WTC11 (cell line): ENCODE measurements around the gene TREH. TPM values are rescaled to one million over a fixed set of nuclear protein-coding genes. Genes with fewer than 3 reads are reported as not detected.

Experiments used
- ATAC-seq: fragments of 200-7000 bp; cut with Tn5 transposase; 2 replicates; pipeline ENCODE4 v1.10.0; 2021; ENCODE audit warnings: mild to moderate bottlenecking, moderate library complexity
- CTCF ChIA-PET: fragments of 300-600 bp; sonication (Branson Sonifier 250); formaldehyde crosslinking; loops from one replicate; lab custom pipeline; 2021; ENCODE audit warnings: antibody characterized with exemption; lab: Charles Lee
- POLR2A ChIA-PET: fragments of 350-600 bp; sonication (Branson Sonifier 250); formaldehyde crosslinking; loops from one replicate; lab custom pipeline; 2021; ENCODE audit warnings: antibody characterized with exemption; lab: Charles Lee
- DNase-seq: peaks from one replicate; pipeline ENCODE4 v3.0.0; 2021; ENCODE audit warnings: low spot score
- H3K27ac Mint-ChIP-seq: 2 replicates; pipeline ENCODE4 v1.8.0; 2021; ENCODE audit warnings: mixed read lengths
- H3K27me3 Mint-ChIP-seq: 2 replicates; pipeline ENCODE4 v1.8.0; 2021; ENCODE audit warnings: low read depth, mild to moderate bottlenecking, moderate library complexity, mixed read lengths
- H3K36me3 Mint-ChIP-seq: 2 replicates; pipeline ENCODE4 v1.8.0; 2021; ENCODE audit warnings: mixed read lengths
- H3K4me1 Mint-ChIP-seq: 2 replicates; pipeline ENCODE4 v1.8.0; 2022; ENCODE audit warnings: mixed read lengths
- H3K4me3 Mint-ChIP-seq: 2 replicates; pipeline ENCODE4 v1.8.0; 2021; ENCODE audit warnings: mild to moderate bottlenecking, moderate library complexity, mixed read lengths
- H3K9me3 Mint-ChIP-seq: 2 replicates; pipeline ENCODE4 v1.8.0; 2021; ENCODE audit warnings: mixed read lengths
- AR ChIP-seq: fragments of 250-450 bp; sonication (Bioruptor Pico); IDR thresholded peaks from 2 replicates; pipeline ENCODE4 v1.9.0; 2021; ENCODE audit warnings: mild to moderate bottlenecking
- ATF1 ChIP-seq: sonication (generic); formaldehyde crosslinking; IDR thresholded peaks from 2 replicates; pipeline ENCODE4 v1.8.1; 2023; ENCODE audit warnings: mild to moderate bottlenecking, moderate library complexity, missing genetic modification reagents
- CREB1 ChIP-seq: sonication (generic); formaldehyde crosslinking; IDR thresholded peaks from 2 replicates; pipeline ENCODE4 v1.8.0; 2023; ENCODE audit warnings: mild to moderate bottlenecking, missing genetic modification reagents
- ETV6 ChIP-seq: sonication (generic); formaldehyde crosslinking; IDR thresholded peaks from 2 replicates; pipeline ENCODE4 v1.8.1; 2022; ENCODE audit warnings: mild to moderate bottlenecking, missing genetic modification reagents
- FOXJ3 ChIP-seq: sonication (generic); formaldehyde crosslinking; IDR thresholded peaks from 2 replicates; pipeline ENCODE4 v1.9.0; 2021; ENCODE audit warnings: missing genetic modification reagents, mild to moderate bottlenecking, borderline replicate concordance
- GTF2I ChIP-seq: fragments of 250-450 bp; sonication (Bioruptor Pico); conservative IDR thresholded peaks from 2 replicates; pipeline ENCODE4 v1.4.0; 2021; ENCODE audit warnings: mild to moderate bottlenecking
- MLX ChIP-seq: sonication (generic); formaldehyde crosslinking; IDR thresholded peaks from 2 replicates; pipeline ENCODE4 v1.8.1; 2023; ENCODE audit warnings: mild to moderate bottlenecking, missing genetic modification reagents, moderate library complexity
- NFE2L1 ChIP-seq: sonication (generic); formaldehyde crosslinking; IDR thresholded peaks from 2 replicates; pipeline ENCODE4 v1.8.1; 2023; ENCODE audit warnings: missing genetic modification reagents
- NR2C2 ChIP-seq: sonication (generic); formaldehyde crosslinking; IDR thresholded peaks from 2 replicates; pipeline ENCODE4 v1.8.0; 2022; ENCODE audit warnings: mild to moderate bottlenecking, missing genetic modification reagents
- PRRX2 ChIP-seq: fragments of 250-450 bp; sonication (Bioruptor Pico); IDR thresholded peaks from 2 replicates; pipeline ENCODE4 v1.8.0; 2021; ENCODE audit warnings: mild to moderate bottlenecking
- RELA ChIP-seq: sonication (generic); formaldehyde crosslinking; IDR thresholded peaks from 2 replicates; pipeline ENCODE4 v1.8.1; 2022; ENCODE audit warnings: missing genetic modification reagents, mild to moderate bottlenecking, borderline replicate concordance
- SMAD4 ChIP-seq: sonication (generic); formaldehyde crosslinking; IDR thresholded peaks from 2 replicates; pipeline ENCODE4 v1.8.0; 2022; ENCODE audit warnings: mild to moderate bottlenecking, missing genetic modification reagents
- SOX15 ChIP-seq: fragments of 250-450 bp; sonication (Bioruptor Pico); IDR thresholded peaks from 2 replicates; pipeline ENCODE4 v1.9.0; 2021; ENCODE audit warnings: mild to moderate bottlenecking
- SP1 ChIP-seq: sonication (generic); formaldehyde crosslinking; conservative IDR thresholded peaks from 2 replicates; pipeline ENCODE4 v1.8.1; 2022; ENCODE audit warnings: missing genetic modification reagents
- TCF7 ChIP-seq: sonication (generic); formaldehyde crosslinking; IDR thresholded peaks from 2 replicates; pipeline ENCODE4 v1.8.0; 2022; ENCODE audit warnings: mild to moderate bottlenecking, low read depth, missing genetic modification reagents, moderate library complexity
- TEAD1 ChIP-seq: sonication (generic); formaldehyde crosslinking; IDR thresholded peaks from 2 replicates; pipeline ENCODE4 v1.8.0; 2022; ENCODE audit warnings: mild to moderate bottlenecking, missing genetic modification reagents
- USF2 ChIP-seq: sonication (generic); formaldehyde crosslinking; IDR thresholded peaks from 2 replicates; pipeline ENCODE4 v1.8.1; 2023; ENCODE audit warnings: mild to moderate bottlenecking, missing genetic modification reagents, moderate library complexity
- ZNF138 ChIP-seq: sonication (generic); formaldehyde crosslinking; conservative IDR thresholded peaks from 2 replicates; pipeline ENCODE4 v1.8.1; 2022; ENCODE audit warnings: mild to moderate bottlenecking, moderate library complexity, missing genetic modification reagents
- ZNF263 ChIP-seq: sonication (generic); formaldehyde crosslinking; IDR thresholded peaks from 2 replicates; pipeline ENCODE4 v1.8.1; 2022; ENCODE audit warnings: low read depth, mild to moderate bottlenecking, moderate library complexity, missing genetic modification reagents
- ZNF396 ChIP-seq: fragments of 250-450 bp; sonication (Bioruptor Pico); IDR thresholded peaks from 2 replicates; pipeline ENCODE4 v1.8.0; 2021; ENCODE audit warnings: mild to moderate bottlenecking, moderate library complexity, borderline replicate concordance
- ZNF512 ChIP-seq: sonication (generic); formaldehyde crosslinking; IDR thresholded peaks from 2 replicates; pipeline ENCODE4 v1.8.1; 2022; ENCODE audit warnings: missing genetic modification reagents, borderline replicate concordance
- total RNA-seq: library from RNA; stranded (reverse); gene quantifications from 3 replicates; pipeline ENCODE4 v1.2.3, GENCODE V29; 2021
- TF ChIP-seq, protein P1 (sequence below): sonication (generic); formaldehyde crosslinking; IDR thresholded peaks from 2 replicates; pipeline ENCODE4 v1.8.1; 2022; ENCODE audit warnings: low read depth, missing genetic modification reagents, borderline replicate concordance
- TF ChIP-seq, protein P2 (sequence below): fragments of 200-600 bp; IDR thresholded peaks from 2 replicates; pipeline ENCODE4 v1.8.0; 2022; ENCODE audit warnings: antibody characterized with exemption
- TF ChIP-seq, protein P3 (sequence below): fragments of 250-450 bp; sonication (Bioruptor Pico); conservative IDR thresholded peaks from 2 replicates; pipeline ENCODE4 v1.9.0; 2021; ENCODE audit warnings: mild to moderate bottlenecking

The TREH gene
- total RNA-seq, 1 experiment from 2014 or later = not detected

DNA sequence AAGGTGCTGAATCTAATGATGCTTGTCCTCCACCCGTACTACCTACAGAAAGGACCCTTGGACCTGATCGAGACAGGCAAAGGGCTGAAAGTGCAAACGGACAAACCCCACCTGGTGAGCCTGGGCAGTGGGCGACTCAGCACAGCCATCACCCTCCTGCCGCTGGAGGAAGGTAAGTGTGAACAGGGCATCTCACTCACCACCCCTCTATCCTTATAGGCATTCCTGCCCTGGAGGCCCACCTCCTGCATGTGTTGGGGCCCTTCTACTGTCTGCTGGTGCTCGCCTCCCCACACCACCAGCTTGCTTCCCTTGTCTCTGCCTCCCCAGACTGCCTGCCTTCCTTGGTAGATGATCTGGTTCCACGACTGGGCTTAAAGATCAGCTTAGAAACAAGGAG is 64.9 kb downstream of the TREH start:
- ChIA-PET CTCF (interaction anchor here (1.1 to 12.5 kb wide), 5 partner anchors 20 to 76 kb away, joined by 3 to 127 read pairs (median 12); no protein-coding TSS in a partner anchor), POLR2A (interaction anchor here (0.7 to 3.9 kb wide), 2 partner anchors 20 to 307 kb away, joined by 9 to 34 read pairs; no protein-coding TSS in a partner anchor)
- H3K4me3 Mint-ChIP-seq = no peak overlapping the region

DNA sequence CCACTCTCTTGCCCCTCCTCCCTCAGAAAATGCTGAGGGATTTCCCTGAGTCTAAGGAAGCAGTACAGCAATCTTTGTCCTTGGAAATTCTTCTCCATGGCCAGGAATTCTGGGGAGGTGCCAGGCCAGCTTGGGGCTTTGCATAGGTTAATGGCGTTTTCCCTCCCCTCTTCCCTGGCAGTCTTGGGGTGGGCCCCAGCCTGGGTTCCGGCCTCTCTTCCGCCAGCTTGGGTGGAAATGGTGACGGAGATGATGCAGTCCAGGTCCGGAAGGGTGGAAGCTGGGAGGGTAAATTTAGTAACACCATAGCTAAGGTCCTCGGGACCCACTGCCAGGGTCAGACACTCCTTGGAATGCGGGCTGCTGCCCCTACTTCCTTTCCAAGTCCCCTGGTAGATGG is 67.1 kb downstream of the TREH start:
- Mint-ChIP-seq H3K27me3 (peaks cover 47% of the 10 kb centered on the region), H3K4me3 (no peak overlapping the region), H3K27ac (peak overlapping the region; percentile 60; the same call in 1 of the 2 replicates), H3K4me1 (peaks cover 58% of the 10 kb centered on the region), H3K36me3 (no peaks in the 10 kb centered on the region; the same call in 1 of the 2 replicates), H3K9me3 (no peaks in the 10 kb centered on the region)
- ATAC-seq (no peak), DNase-seq (peak; percentile 19)
- ChIA-PET POLR2A (interaction anchor here (3.9 kb wide), 1 partner anchor 23 kb away, joined by 34 read pairs; no protein-coding TSS in a partner anchor), CTCF (interaction anchor here (0.6 to 12.5 kb wide), 9 partner anchors 9 to 345 kb away, joined by 3 to 127 read pairs (median 7); no protein-coding TSS in a partner anchor)
- TF ChIP-seq, protein P1, sequence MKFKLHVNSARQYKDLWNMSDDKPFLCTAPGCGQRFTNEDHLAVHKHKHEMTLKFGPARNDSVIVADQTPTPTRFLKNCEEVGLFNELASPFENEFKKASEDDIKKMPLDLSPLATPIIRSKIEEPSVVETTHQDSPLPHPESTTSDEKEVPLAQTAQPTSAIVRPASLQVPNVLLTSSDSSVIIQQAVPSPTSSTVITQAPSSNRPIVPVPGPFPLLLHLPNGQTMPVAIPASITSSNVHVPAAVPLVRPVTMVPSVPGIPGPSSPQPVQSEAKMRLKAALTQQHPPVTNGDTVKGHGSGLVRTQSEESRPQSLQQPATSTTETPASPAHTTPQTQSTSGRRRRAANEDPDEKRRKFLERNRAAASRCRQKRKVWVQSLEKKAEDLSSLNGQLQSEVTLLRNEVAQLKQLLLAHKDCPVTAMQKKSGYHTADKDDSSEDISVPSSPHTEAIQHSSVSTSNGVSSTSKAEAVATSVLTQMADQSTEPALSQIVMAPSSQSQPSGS (CRISPR knock-in tag) = no peak
- TF ChIP-seq ETV6 (CRISPR knock-in tag) = no peak
- TF ChIP-seq USF2 = no peak
- no peak for TF ChIP-seq ZNF138
- no peak for TF ChIP-seq AR (CRISPR knock-in tag)
- TF ChIP-seq CREB1 (CRISPR knock-in tag) = no peak
- TF ChIP-seq GTF2I (CRISPR knock-in tag) = no peak
- TF ChIP-seq SP1 (CRISPR knock-in tag) = no peak
- TF ChIP-seq TCF7 (CRISPR knock-in tag) = no peak
- TF ChIP-seq PRRX2 = no peak
- no peak for TF ChIP-seq FOXJ3 (CRISPR knock-in tag)
- no peak for TF ChIP-seq NFE2L1 (CRISPR knock-in tag)
- TF ChIP-seq TEAD1 (CRISPR knock-in tag) = no peak
- no peak for TF ChIP-seq ZNF263 (CRISPR knock-in tag)
- no peak for TF ChIP-seq MLX (CRISPR knock-in tag)
- TF ChIP-seq, protein P2, sequence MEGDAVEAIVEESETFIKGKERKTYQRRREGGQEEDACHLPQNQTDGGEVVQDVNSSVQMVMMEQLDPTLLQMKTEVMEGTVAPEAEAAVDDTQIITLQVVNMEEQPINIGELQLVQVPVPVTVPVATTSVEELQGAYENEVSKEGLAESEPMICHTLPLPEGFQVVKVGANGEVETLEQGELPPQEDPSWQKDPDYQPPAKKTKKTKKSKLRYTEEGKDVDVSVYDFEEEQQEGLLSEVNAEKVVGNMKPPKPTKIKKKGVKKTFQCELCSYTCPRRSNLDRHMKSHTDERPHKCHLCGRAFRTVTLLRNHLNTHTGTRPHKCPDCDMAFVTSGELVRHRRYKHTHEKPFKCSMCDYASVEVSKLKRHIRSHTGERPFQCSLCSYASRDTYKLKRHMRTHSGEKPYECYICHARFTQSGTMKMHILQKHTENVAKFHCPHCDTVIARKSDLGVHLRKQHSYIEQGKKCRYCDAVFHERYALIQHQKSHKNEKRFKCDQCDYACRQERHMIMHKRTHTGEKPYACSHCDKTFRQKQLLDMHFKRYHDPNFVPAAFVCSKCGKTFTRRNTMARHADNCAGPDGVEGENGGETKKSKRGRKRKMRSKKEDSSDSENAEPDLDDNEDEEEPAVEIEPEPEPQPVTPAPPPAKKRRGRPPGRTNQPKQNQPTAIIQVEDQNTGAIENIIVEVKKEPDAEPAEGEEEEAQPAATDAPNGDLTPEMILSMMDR = no peak
- TF ChIP-seq NR2C2 = no peak

More for the DNA sequence above, 64.9 kb downstream of the TREH start:
- ATAC-seq = no peak
- no peak for DNase-seq
- peaks cover 63% of the 10 kb centered on the region for H3K4me1 Mint-ChIP-seq
- TF ChIP-seq, protein P3, sequence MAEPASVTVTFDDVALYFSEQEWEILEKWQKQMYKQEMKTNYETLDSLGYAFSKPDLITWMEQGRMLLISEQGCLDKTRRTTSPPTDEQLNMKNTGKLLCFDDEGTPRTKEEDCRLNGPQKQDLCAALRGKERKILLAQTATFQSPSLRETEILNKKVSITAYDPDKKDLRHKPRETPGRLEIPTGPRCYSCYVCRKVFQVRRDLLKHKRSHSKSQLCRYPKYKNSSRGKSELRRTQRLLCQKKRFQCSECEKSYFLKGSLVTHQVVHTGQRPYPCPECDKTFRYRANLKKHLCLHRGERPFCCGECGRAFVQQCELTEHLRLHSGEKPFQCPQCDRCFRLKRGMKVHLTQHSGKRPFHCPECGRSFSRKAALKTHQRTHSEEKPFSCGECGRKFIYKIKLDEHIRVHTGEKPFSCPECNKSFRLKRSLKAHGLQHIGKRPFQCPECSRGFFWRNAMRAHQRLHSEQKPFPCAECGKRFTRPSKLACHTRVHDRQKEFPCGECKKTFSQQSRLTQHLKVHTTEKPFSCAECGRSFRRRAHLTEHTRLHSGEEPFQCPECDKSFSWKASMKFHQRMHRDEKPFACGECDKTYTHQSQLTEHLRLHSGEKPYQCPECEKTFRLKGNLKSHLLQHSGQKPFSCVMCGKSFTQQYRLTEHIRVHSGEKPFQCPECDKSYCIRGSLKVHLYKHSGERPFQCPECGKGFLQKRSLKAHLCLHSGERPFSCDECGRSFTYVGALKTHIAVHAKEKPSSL (CRISPR knock-in tag) = no peak
- no peak for TF ChIP-seq RELA (CRISPR knock-in tag)
- no peak for TF ChIP-seq ATF1 (CRISPR knock-in tag)
- no peak for TF ChIP-seq SOX15 (CRISPR knock-in tag)
- no peak for TF ChIP-seq ZNF512 (CRISPR knock-in tag)
- TF ChIP-seq ZNF263 (CRISPR knock-in tag) = no peak
- TF ChIP-seq SMAD4 (CRISPR knock-in tag) = no peak
- TF ChIP-seq ZNF396 = no peak
- no peak overlapping the region; the same call in 1 of the 2 replicates for H3K27ac Mint-ChIP-seq
- no peaks in the 10 kb centered on the region for H3K9me3 Mint-ChIP-seq
- H3K36me3 Mint-ChIP-seq = no peaks in the 10 kb centered on the region
- peaks cover 28% of the 10 kb centered on the region for H3K27me3 Mint-ChIP-seq
